Coronary artery (tissue), 2 donors: ENCODE results near the gene SMAD4.

ENCODE experiments used
- DNase-seq: peaks from one replicate; pipeline ENCODE4 v3.0.0-alpha.2; 2017; ENCODE audit warnings: low spot score
- H3K27ac ChIP-seq, 2 donors: fragments of 200-600 bp; sonication (generic); one replicate each; pipeline ENCODE4 v1.5.1; 2016 to 2019
- H3K4me3 ChIP-seq: fragments of 200-600 bp; sonication (generic); 2 replicates; pipeline ENCODE4 v1.5.1; 2016; ENCODE audit warnings: mild to moderate bottlenecking, moderate library complexity
- TF ChIP-seq, protein P1 (sequence below): fragments of 200-600 bp; sonication (generic); IDR thresholded peaks from one replicate; pipeline ENCODE4 v1.5.1; 2019; ENCODE audit warnings: antibody characterized with exemption

SMAD4 gene

DNA sequence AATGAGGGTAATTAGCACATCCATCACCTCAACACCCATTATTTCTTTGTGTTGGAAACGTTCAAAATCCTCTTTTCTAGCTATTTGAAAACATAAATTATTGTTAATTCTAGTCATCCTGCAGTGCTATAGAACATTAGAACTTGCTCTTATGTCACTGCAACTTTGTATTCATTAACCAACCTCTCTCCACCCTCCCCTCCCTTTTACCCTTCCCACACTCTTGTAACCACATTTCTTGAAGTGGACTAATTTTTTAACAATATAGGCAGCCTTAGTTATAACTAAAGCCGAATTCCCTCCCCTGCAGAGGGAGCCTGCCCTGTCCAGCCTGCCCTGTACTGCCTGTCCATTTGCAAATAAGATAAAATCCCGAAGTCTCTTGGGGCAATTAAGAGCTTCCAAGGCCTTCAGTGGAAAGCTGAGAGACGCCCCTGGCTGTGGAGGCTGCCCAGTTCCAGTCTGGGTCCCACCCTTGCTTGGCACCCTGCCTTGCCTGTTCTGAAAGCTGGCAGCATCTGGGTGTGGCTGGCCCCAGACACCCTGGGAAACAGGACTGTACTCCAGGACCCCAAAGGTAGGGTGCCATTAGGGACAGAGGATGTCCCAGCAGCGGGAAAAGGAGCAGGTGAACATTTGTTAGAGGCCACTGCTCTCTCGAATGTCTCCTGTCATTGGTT lies 102.4 kb downstream of the SMAD4 start:
- no peak for DNase-seq
- H3K4me3 ChIP-seq: no peak overlapping the region
- no peak overlapping the region for H3K27ac ChIP-seq
- TF ChIP-seq, protein P1, sequence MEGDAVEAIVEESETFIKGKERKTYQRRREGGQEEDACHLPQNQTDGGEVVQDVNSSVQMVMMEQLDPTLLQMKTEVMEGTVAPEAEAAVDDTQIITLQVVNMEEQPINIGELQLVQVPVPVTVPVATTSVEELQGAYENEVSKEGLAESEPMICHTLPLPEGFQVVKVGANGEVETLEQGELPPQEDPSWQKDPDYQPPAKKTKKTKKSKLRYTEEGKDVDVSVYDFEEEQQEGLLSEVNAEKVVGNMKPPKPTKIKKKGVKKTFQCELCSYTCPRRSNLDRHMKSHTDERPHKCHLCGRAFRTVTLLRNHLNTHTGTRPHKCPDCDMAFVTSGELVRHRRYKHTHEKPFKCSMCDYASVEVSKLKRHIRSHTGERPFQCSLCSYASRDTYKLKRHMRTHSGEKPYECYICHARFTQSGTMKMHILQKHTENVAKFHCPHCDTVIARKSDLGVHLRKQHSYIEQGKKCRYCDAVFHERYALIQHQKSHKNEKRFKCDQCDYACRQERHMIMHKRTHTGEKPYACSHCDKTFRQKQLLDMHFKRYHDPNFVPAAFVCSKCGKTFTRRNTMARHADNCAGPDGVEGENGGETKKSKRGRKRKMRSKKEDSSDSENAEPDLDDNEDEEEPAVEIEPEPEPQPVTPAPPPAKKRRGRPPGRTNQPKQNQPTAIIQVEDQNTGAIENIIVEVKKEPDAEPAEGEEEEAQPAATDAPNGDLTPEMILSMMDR: no peak

DNA sequence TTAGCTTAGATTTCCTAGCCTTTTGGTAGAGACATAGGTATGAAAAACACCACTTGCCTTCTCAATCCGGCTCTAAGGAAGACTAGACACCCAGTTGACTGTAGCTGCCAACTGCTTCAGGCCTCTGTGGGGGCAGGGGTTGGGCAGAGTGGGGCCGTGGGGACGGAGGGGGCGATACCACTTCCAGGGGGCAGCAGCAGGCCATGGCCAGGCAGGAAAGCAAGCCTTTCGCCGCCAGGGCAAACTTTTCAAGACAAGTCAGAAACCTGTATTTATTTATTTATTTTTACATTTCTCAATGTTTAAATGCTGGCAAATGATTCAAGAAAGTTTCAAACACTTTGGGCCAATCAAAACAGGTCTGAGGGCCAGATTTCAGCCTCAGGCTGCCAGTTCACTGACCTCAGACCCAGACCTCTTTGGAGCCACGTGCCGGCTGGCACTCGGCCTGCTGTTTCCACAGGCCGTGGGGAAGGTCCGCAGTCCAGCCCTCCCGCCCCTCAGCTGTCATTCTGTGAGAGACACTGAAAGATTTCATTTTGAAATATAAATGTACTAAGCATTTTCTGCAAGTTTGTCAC lies 103.7 kb downstream of the SMAD4 start:
- Histone ChIP-seq H3K4me3 (no peak overlapping the region), H3K27ac (no peak overlapping the region)
- no peak for DNase-seq
- TF ChIP-seq, protein P1: no peak
